H1 (cell line): Measurements from ENCODE around the gene NR2F2.

Experiments used
- BACH1 ChIP-seq: IDR thresholded peaks from 2 replicates; pipeline ENCODE4 v1.6.1; 2012; ENCODE audit warnings: low read length, improper control_type of control experiment
- CEBPB ChIP-seq: IDR thresholded peaks from 2 replicates; pipeline ENCODE4 v1.6.1; 2012; ENCODE audit warnings: low read depth, low read length
- CTCF ChIP-seq, 3 experiments: IDR thresholded peaks; 1 replicate in 2 of 3; 2 replicates in 1 of 3; pipeline versions ENCODE4 v1.5.1 to v1.6.1; 2011; ENCODE audit warnings: low read length in 3 of 3, mild to moderate bottlenecking in 3 of 3, inconsistent platforms in 2 of 3, low read depth in 1 of 3, moderate library complexity in 1 of 3; ENCODE audit not compliant: insufficient read depth in 1 of 3; ENCODE audit errors: control extremely low read depth in 1 of 3
- EP300 ChIP-seq, 2 experiments: IDR thresholded peaks; 1 replicate in 1 of 2; 2 replicates in 1 of 2; pipeline ENCODE4 v1.6.1; 2011 to 2012; ENCODE audit warnings: low read depth in 2 of 2, low read length in 2 of 2, mild to moderate bottlenecking in 2 of 2, borderline replicate concordance in 1 of 2, inconsistent platforms in 1 of 2, moderate library complexity in 1 of 2
- FOSL1 ChIP-seq: IDR thresholded peaks from 2 replicates; pipeline ENCODE4 v1.6.1; 2011; ENCODE audit warnings: mild to moderate bottlenecking, low read depth, low read length, moderate library complexity; ENCODE audit not compliant: insufficient read depth
- RBBP5 ChIP-seq: IDR thresholded peaks from 2 replicates; pipeline ENCODE4 v1.7.1; 2012; ENCODE audit warnings: low read depth, mild to moderate bottlenecking, inconsistent platforms, low read length, moderate library complexity, borderline replicate concordance
- SIN3A ChIP-seq, 2 experiments: IDR thresholded peaks in 1 of 2; conservative IDR thresholded peaks in 1 of 2; 2 replicates each; pipeline ENCODE4 v1.6.1; 2011 to 2012; ENCODE audit warnings: low read length in 2 of 2, improper control_type of control experiment in 1 of 2, low read depth in 1 of 2, mild to moderate bottlenecking in 1 of 2
- TAF1 ChIP-seq: IDR thresholded peaks from 2 replicates; pipeline ENCODE4 v1.6.1; 2011; ENCODE audit warnings: mild to moderate bottlenecking, low read depth, low read length
- ZNF274 ChIP-seq: IDR thresholded peaks from 2 replicates; pipeline ENCODE4 v1.7.0; 2012; ENCODE audit warnings: low read length, borderline replicate concordance; ENCODE audit errors: extremely low read depth

GRCh38 chr15:96341513-96342405, 11.3 kb downstream of the NR2F2 start:
- TF ChIP-seq CTCF (IDR thresholded peaks at IDR 0.05; ENCODE audit: control extremely low read depth in 1 of 3, insufficient read depth in 1 of 3, low read depth in 1 of 3, low read length in 3 of 3) (no peak), TAF1 (no peak), EP300 (IDR thresholded peaks at IDR 0.05; ENCODE audit: borderline replicate concordance in 1 of 2, low read depth in 2 of 2, low read length in 2 of 2) (no peak), SIN3A (conservative IDR thresholded peaks at IDR 0.05 in 1 of 2, IDR thresholded peaks at IDR 0.05 in 1 of 2; ENCODE audit: low read depth in 1 of 2, low read length in 2 of 2) (no peak), ZNF274 (no peak), CEBPB (no peak), RBBP5 (peak; percentile 8; the same call in 1 of the 2 replicates), BACH1 (no peak), FOSL1 (no peak)
